ENCODE measurements around the gene MAN1A1. TPM values are rescaled to one million over a fixed set of nuclear protein-coding genes. Genes with fewer than 3 reads are reported as not detected.
"Not testable (repeated sequence)": the region's sequence is repeated elsewhere in the genome, so short reads cannot be mapped to it uniquely, and the experiment has no call there.

Gene MAN1A1
- polyA plus RNA-seq, 1 experiment: 1.6 TPM

GRCh38 chr6:119158057-119158848 is 191.3 kb downstream of the MAN1A1 start:
- DNase-seq (ENCODE audit: low read depth): no peak
- TF ChIP-seq CTCF (IDR thresholded peaks at IDR 0.05; ENCODE audit: insufficient read depth, low read depth, low read length): no peak
- CTCF ChIA-PET: interaction anchor here (1.7 kb wide), 1 partner anchor 29 kb away, joined by 3 read pairs; no protein-coding TSS in a partner anchor

GRCh38 chr6:119157506-119157815 is 192.1 kb downstream of the MAN1A1 start:
- no peaks in the 10 kb centered on the region for H3K36me3 ChIP-seq (ENCODE audit: control insufficient read depth, insufficient read depth, low read length)
- no peak overlapping the region for H3K4me3 ChIP-seq (ENCODE audit: low read depth, low read length)
- peaks cover 10% of the 10 kb centered on the region for H3K27me3 ChIP-seq (ENCODE audit: control insufficient read depth, insufficient read depth, low read length)
- DNase-seq (ENCODE audit: low read depth): no peak
- no peak for TF ChIP-seq CTCF (IDR thresholded peaks at IDR 0.05; ENCODE audit: insufficient read depth, low read depth, low read length)
- CTCF ChIA-PET: interaction anchor here (1.7 kb wide), 1 partner anchor 28 kb away, joined by 3 read pairs; no protein-coding TSS in a partner anchor
- POLR2A ChIA-PET: no interaction called here

More at GRCh38 chr6:119158057-119158848, 191.3 kb downstream of the MAN1A1 start:
- Histone ChIP-seq H3K4me3 (ENCODE audit: low read depth, low read length) (no peak overlapping the region), H3K27me3 (ENCODE audit: control insufficient read depth, insufficient read depth, low read length) (peaks cover 10% of the 10 kb centered on the region), H3K36me3 (ENCODE audit: control insufficient read depth, insufficient read depth, low read length) (no peaks in the 10 kb centered on the region)
- POLR2A ChIA-PET: no interaction called here

- ChIA-PET POLR2A (no interaction called here), CTCF (interaction anchor here (1.7 kb wide), 1 partner anchor 28 kb away, joined by 3 read pairs; no protein-coding TSS in a partner anchor)
- Histone ChIP-seq H3K4me3 (ENCODE audit: low read depth, low read length) (no peak overlapping the region), H3K36me3 (ENCODE audit: control insufficient read depth, insufficient read depth, low read length) (no peaks in the 10 kb centered on the region), H3K27me3 (ENCODE audit: control insufficient read depth, insufficient read depth, low read length) (peaks cover 10% of the 10 kb centered on the region)
- TF ChIP-seq CTCF (IDR thresholded peaks at IDR 0.05; ENCODE audit: insufficient read depth, low read depth, low read length): no peak
- no peak for DNase-seq (ENCODE audit: low read depth)
These were observed 192.6 kb downstream of the MAN1A1 start for GRCh38 chr6:119156757-119157505.

- CTCF ChIA-PET; H3K36me3 ChIP-seq (ENCODE audit: control insufficient read depth, insufficient read depth, low read length); DNase-seq (ENCODE audit: low read depth); H3K4me3 ChIP-seq (ENCODE audit: low read depth, low read length); H3K27me3 ChIP-seq (ENCODE audit: control insufficient read depth, insufficient read depth, low read length); POLR2A ChIA-PET: not testable (repeated sequence)
These were observed 193.5 kb downstream of the MAN1A1 start for GRCh38 chr6:119156082-119156481.

GRCh38 chr6:119152187-119152586 is 197.4 kb downstream of the MAN1A1 start:
- DNase-seq (ENCODE audit: low read depth): no peak
- Histone ChIP-seq H3K36me3 (ENCODE audit: control insufficient read depth, insufficient read depth, low read length) (no peaks in the 10 kb centered on the region), H3K4me3 (ENCODE audit: low read depth, low read length) (no peak overlapping the region), H3K27me3 (ENCODE audit: control insufficient read depth, insufficient read depth, low read length) (peaks cover 2% of the 10 kb centered on the region)
- POLR2A ChIA-PET: no interaction called here
- TF ChIP-seq CTCF (IDR thresholded peaks at IDR 0.05; ENCODE audit: insufficient read depth, low read depth, low read length): no peak
- CTCF ChIA-PET: interaction anchor here (0.6 to 0.9 kb wide), 2 partner anchors 586 to 956 kb away, joined by 3 to 5 read pairs; no protein-coding TSS in a partner anchor

Data from BJ (cell line).